HCT116 (cell line): ENCODE data around the gene BLCAP. TPM values are rescaled to one million over a fixed set of nuclear protein-coding genes. Genes with fewer than 3 reads are reported as not detected.
"Not testable (repeated sequence)": the region's sequence is repeated elsewhere in the genome, so short reads cannot be mapped to it uniquely, and the experiment has no call there.

Experiments used
- ATAC-seq: fragments of 200-7000 bp; cut with Tn5 transposase; 2 replicates; pipeline ENCODE4 v1.9.1; 2020; ENCODE audit warnings: mild to moderate bottlenecking, moderate library complexity
- Bru-seq: library from RNA; stranded (reverse); fragments of 400-500 nt; gene quantifications from one replicate; lab custom pipeline; 2021; lab: Mats Ljungman, UMichigan
- BruChase-seq, 2 experiments: library from RNA; stranded (reverse); fragments of 400-500 nt; gene quantifications; one replicate each; lab custom pipeline; 2021; lab: Mats Ljungman, UMichigan
- BruUV-seq: library from RNA; stranded (reverse); fragments of 400-500 nt; replicated peaks from 2 replicates; lab custom pipeline; 2021; lab: Mats Ljungman, UMichigan
- CTCF ChIA-PET: fragments of 300-600 bp; sonication (Branson Sonifier 250); formaldehyde crosslinking; loops from one replicate; lab custom pipeline; 2021; ENCODE audit warnings: antibody characterized with exemption; lab: Charles Lee
- POLR2A ChIA-PET: fragments of 300-600, 350-600 bp; sonication (Branson Sonifier 250); formaldehyde crosslinking; loops from one replicate; lab custom pipeline; 2021; ENCODE audit warnings: antibody characterized with exemption; lab: Charles Lee
- RAD21 ChIA-PET, 2 experiments: fragments of 300-600 bp; sonication (Branson Sonifier 250); formaldehyde crosslinking; loops; one replicate each; lab custom pipeline; 2023; ENCODE audit warnings: low total read pairs in 2 of 2; ENCODE audit not compliant: uncharacterized antibody in 2 of 2, unreplicated experiment in 2 of 2, low non-redundant PET in 1 of 2; lab: Charles Lee
- DNase-seq: peaks from one replicate; pipeline ENCODE4 v3.0.0-alpha.2; 2010; ENCODE audit warnings: low read depth, low spot score
- H2AFZ ChIP-seq: fragments of 200-600 bp; shearing (Covaris generic), sonication (generic); 2 replicates; pipeline ENCODE4 v1.6.1; 2017; ENCODE audit warnings: low read depth, mixed run types, mixed read lengths, antibody characterized with exemption, low read length; ENCODE audit not compliant: poor library complexity, severe bottlenecking
- H3K27ac ChIP-seq: 2 replicates; pipeline ENCODE4 v1.5.1; 2012; ENCODE audit warnings: low read depth, low read length
- H3K27me3 ChIP-seq: fragments of 200-600 bp; sonication (generic); 2 replicates; pipeline ENCODE4 v1.6.1; 2016; ENCODE audit warnings: mixed run types, low read length, mixed read lengths; ENCODE audit not compliant: insufficient read depth
- H3K36me3 ChIP-seq, 2 experiments: fragments of 200-500 bp in 1 of 2; fragments of 200-600 bp in 1 of 2; sonication (Bioruptor generic) in 1 of 2; sonication (generic) in 1 of 2; 2 replicates each; pipeline versions ENCODE4 v1.5.1 to v1.6.1; 2014 to 2016; ENCODE audit warnings: low read length in 2 of 2, inconsistent platforms in 1 of 2, mixed read lengths in 1 of 2, mixed run types in 1 of 2; ENCODE audit not compliant: insufficient read depth in 2 of 2, control insufficient read depth in 1 of 2
- H3K4me1 ChIP-seq, 2 experiments: fragments of 200-600 bp in 1 of 2; sonication (generic) in 1 of 2; 2 replicates each; pipeline versions ENCODE4 v1.5.1 to v1.6.1; 2012 to 2017; ENCODE audit warnings: low read length in 2 of 2, inconsistent platforms in 1 of 2, mild to moderate bottlenecking in 1 of 2, mixed read lengths in 1 of 2, mixed run types in 1 of 2, moderate library complexity in 1 of 2; ENCODE audit not compliant: insufficient read depth in 2 of 2, control insufficient read depth in 1 of 2
- H3K4me2 ChIP-seq: fragments of 200-600 bp; sonication (generic); 2 replicates; pipeline ENCODE4 v1.6.1; 2017; ENCODE audit warnings: mixed run types, low read length, mixed read lengths
- H3K4me3 ChIP-seq, 2 experiments: fragments of 200-600 bp in 1 of 2; sonication (generic) in 1 of 2; replicated peaks in 1 of 2; 2 replicates each; pipeline ENCODE4 v1.5.1; 2011 to 2016; ENCODE audit warnings: low read length in 2 of 2, control low read depth in 1 of 2, low read depth in 1 of 2, mild to moderate bottlenecking in 1 of 2, mixed read lengths in 1 of 2, mixed run types in 1 of 2
- H3K79me2 ChIP-seq: fragments of 200-600 bp; sonication (generic); 2 replicates; pipeline ENCODE4 v1.6.1; 2017; ENCODE audit warnings: mild to moderate bottlenecking, mixed run types, low read length, moderate library complexity, mixed read lengths; ENCODE audit not compliant: insufficient read depth
- H3K9ac ChIP-seq: fragments of 200-600 bp; sonication (generic); 2 replicates; pipeline ENCODE4 v1.6.1; 2016; ENCODE audit warnings: low read length, mixed read lengths
- H3K9me2 ChIP-seq: fragments of 200-600 bp; sonication (generic), shearing (Covaris generic); 2 replicates; pipeline ENCODE4 v1.6.1; 2017; ENCODE audit warnings: mixed run types, mild to moderate bottlenecking, moderate library complexity; ENCODE audit not compliant: insufficient read depth
- H3K9me3 ChIP-seq, 2 experiments: fragments of 200-500 bp in 1 of 2; fragments of 200-600 bp in 1 of 2; sonication (Bioruptor generic) in 1 of 2; sonication (generic) in 1 of 2; 2 replicates each; pipeline ENCODE4 v1.6.1; 2014 to 2017; ENCODE audit warnings: low read length in 2 of 2, mixed read lengths in 2 of 2, inconsistent platforms in 1 of 2, low read depth in 1 of 2, mild to moderate bottlenecking in 1 of 2, mixed run types in 1 of 2, moderate library complexity in 1 of 2; ENCODE audit not compliant: control insufficient read depth in 1 of 2, insufficient read depth in 1 of 2
- H4K20me1 ChIP-seq: fragments of 200-600 bp; sonication (generic), shearing (Covaris generic); 2 replicates; pipeline ENCODE4 v1.6.1; 2017; ENCODE audit warnings: mixed run types, mild to moderate bottlenecking, moderate library complexity; ENCODE audit not compliant: insufficient read depth
- CBX3 ChIP-seq: IDR thresholded peaks from 2 replicates; pipeline ENCODE4 v1.6.1; 2012; ENCODE audit warnings: low read depth
- CEBPB ChIP-seq: IDR thresholded peaks from 2 replicates; pipeline ENCODE4 v1.6.1; 2012; ENCODE audit warnings: low read depth
- FOSL1 ChIP-seq: IDR thresholded peaks from 2 replicates; pipeline ENCODE4 v1.6.1; 2012; ENCODE audit warnings: low read depth
- JUND ChIP-seq: IDR thresholded peaks from 2 replicates; pipeline ENCODE4 v1.6.1; 2012
- POLR2A ChIP-seq: IDR thresholded peaks from 2 replicates; pipeline ENCODE4 v1.7.0; 2011; ENCODE audit warnings: borderline replicate concordance; ENCODE audit not compliant: insufficient read depth, insufficient read length; ENCODE audit errors: extremely low read depth
- POLR2AphosphoS5 ChIP-seq: IDR thresholded peaks from 2 replicates; pipeline ENCODE4 v1.6.1; 2011; ENCODE audit warnings: mild to moderate bottlenecking, low read depth, low read length, moderate library complexity
- RAD21 ChIP-seq: IDR thresholded peaks from 2 replicates; pipeline ENCODE4 v1.6.1; 2012; ENCODE audit warnings: low read depth, mild to moderate bottlenecking
- SIN3A ChIP-seq: IDR thresholded peaks from 2 replicates; pipeline ENCODE4 v1.6.1; 2012; ENCODE audit warnings: low read depth
- SP1 ChIP-seq: IDR thresholded peaks from 2 replicates; pipeline ENCODE4 v1.6.1; 2012; ENCODE audit warnings: low read depth
- TCF7L2 ChIP-seq: IDR thresholded peaks from 2 replicates; pipeline ENCODE4 v1.7.0; 2011; ENCODE audit warnings: borderline replicate concordance, inconsistent platforms; ENCODE audit not compliant: insufficient read depth, insufficient read length; ENCODE audit errors: extremely low read depth
- YY1 ChIP-seq: IDR thresholded peaks from 2 replicates; pipeline ENCODE4 v1.6.1; 2011; ENCODE audit warnings: low read length, low read depth, moderate library complexity, mild to moderate bottlenecking; ENCODE audit not compliant: insufficient replicate concordance; ENCODE audit errors: extremely low read depth
- ZBTB33 ChIP-seq: IDR thresholded peaks from 2 replicates; pipeline ENCODE4 v1.6.1; 2011; ENCODE audit warnings: mild to moderate bottlenecking, low read length, moderate library complexity; ENCODE audit not compliant: insufficient replicate concordance; ENCODE audit errors: extremely low read depth
- ZFX ChIP-seq: fragments of 450-650 bp; IDR thresholded peaks from 2 replicates; pipeline ENCODE4 v1.6.1; 2017
- intact Hi-C: fragments of 100-400 bp; cut with micrococcal nuclease; formaldehyde crosslinking; loops from 2 replicates; pipeline ENCODE4 v1.10.0; 2022
- long read RNA-seq: library from polyadenylated mRNA; unstranded; transcript quantifications from one replicate; pipeline ENCODE4 v2.0.0, GENCODE V29; 2021; ENCODE audit not compliant: unreplicated experiment
- polyA plus RNA-seq: library from polyadenylated mRNA; unstranded; fragments of >200 nt; gene quantifications from 2 replicates; pipeline ENCODE4 v1.2.1, GENCODE V29; 2012; ENCODE audit warnings: missing spikeins
- total RNA-seq: library from RNA; stranded (reverse); gene quantifications from one replicate; pipeline ENCODE4 v1.2.1, GENCODE V29; 2021; ENCODE audit not compliant: unreplicated experiment
- TF ChIP-seq, protein P1 (sequence below): IDR thresholded peaks from 2 replicates; pipeline ENCODE4 v1.6.1; 2012

The BLCAP gene
- 27.5 TPM for total RNA-seq
- 22.4 and 24.1 TPM in 2 replicates for polyA plus RNA-seq
- Bru-seq, nascent RNA: percentile 86 among the genes with signal in this experiment
- BruChase-seq, experiment 1, labeled RNA remaining after a 6-hour chase: percentile 94 among the genes with signal in this experiment
- BruChase-seq, experiment 2, labeled RNA remaining after a 2-hour chase: percentile 95 among the genes with signal in this experiment
- long read RNA-seq, transcript BLCAP-215 (2 exons, 2,017 nt): major isoform, 44 of 61 reads
- long read RNA-seq, partial matches to known transcripts: 0 of 61 reads
- long read RNA-seq, other reads (novel, unspliced or antisense): 15 of 61 reads

DNA sequence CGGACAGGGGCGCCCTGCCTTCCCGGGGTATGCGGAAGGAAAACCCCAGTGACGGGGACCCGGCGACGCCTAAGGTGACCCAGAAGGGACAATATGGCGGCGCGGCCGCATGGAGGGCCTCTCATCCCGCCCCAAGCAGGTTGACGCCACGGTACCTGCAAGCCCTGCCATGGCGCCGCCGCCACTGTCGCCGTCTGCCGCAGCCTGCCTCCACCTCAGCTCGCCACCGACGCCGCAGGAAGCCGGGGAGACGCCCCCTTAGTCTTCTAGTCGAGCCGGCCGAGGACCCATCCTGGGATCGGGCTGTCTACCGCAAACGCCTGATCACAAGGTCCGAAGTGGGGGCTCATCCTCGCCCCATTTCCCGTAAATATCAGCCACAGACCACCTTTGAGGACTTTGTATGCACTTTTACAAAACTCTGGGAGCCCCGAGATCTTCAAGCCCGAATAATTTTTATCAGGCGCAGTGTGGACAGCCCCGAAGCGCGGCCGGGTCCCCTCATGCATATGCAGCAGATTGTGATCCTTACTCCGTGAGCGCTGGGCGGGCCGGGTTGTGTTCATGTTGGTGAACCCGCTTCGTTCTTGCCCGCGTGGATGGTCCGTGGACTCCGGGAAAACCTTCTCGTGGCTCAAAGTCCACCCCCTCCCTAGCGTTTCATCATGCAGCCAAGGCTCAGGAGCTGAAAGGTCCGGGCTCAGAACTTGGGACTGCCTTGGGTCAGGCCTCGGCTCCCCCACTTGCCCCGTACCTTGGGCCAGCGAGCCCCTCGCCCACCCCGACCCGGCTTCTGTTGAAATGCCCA, at the start of gene BLCAP:
TSS of gene BLCAP (minus strand) at position 239 of the 808 bp plus-strand sequence. CDS start 8,702 bp downstream, outside the sequence.
- H4K20me1 ChIP-seq: no peaks in the 10 kb centered on the region
- ATAC-seq (peak; percentile 87), DNase-seq (peak; percentile 73)
- POLR2A ChIA-PET: interaction anchor here (1.2 kb wide), 1 partner anchor 257 kb away, joined by 3 read pairs; no protein-coding TSS in a partner anchor
- H3K27ac ChIP-seq: peak within 1 kb of the TSS; percentile 94
- H3K4me1 ChIP-seq: peaks cover 28 to 47% of the 10 kb centered on the region in 2 experiments
- RAD21 ChIA-PET: no interaction called here
- H3K9me2 ChIP-seq: no peaks in the 10 kb centered on the region
- no peaks in the 10 kb centered on the region for H3K9me3 ChIP-seq
- no peak within 1 kb of the TSS for H2AFZ ChIP-seq
- peak; percentile 64 for TF ChIP-seq SP1
- TF ChIP-seq, protein P1, sequence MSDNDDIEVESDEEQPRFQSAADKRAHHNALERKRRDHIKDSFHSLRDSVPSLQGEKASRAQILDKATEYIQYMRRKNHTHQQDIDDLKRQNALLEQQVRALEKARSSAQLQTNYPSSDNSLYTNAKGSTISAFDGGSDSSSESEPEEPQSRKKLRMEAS: peak; percentile 66
- peak; percentile 86 for TF ChIP-seq POLR2AphosphoS5
- TF ChIP-seq CBX3: 0 out of 2 replicates have a peak, but pooled peaks have one; percentile 36
- TF ChIP-seq TCF7L2: peak; percentile 56
- no peak for TF ChIP-seq CEBPB
- TF ChIP-seq ZFX: peak; percentile 42
- TF ChIP-seq POLR2A: peak; percentile 69
- peak; percentile 62 for TF ChIP-seq SIN3A
- TF ChIP-seq FOSL1: no peak
- peak; percentile 71 for TF ChIP-seq YY1
- no peak for TF ChIP-seq JUND
- TF ChIP-seq ZBTB33: peak; percentile 40
- TF ChIP-seq RAD21: no peak
- H3K4me2 ChIP-seq: peak within 1 kb of the TSS; percentile 95
- H3K4me3 ChIP-seq: peak within 1 kb of the TSS; percentile 85 to 97
- H3K27me3 ChIP-seq: no peaks in the 10 kb centered on the region
- no TSS peak for BruUV-seq
- no peaks in the 10 kb centered on the region for H3K36me3 ChIP-seq
- H3K9ac ChIP-seq: peak within 1 kb of the TSS; percentile 86
- H3K79me2 ChIP-seq: peaks cover 49% of the 10 kb centered on the region
- CTCF ChIA-PET: interaction anchor here (0.6 kb wide), 1 partner anchor 27 kb away, joined by 3 read pairs; no protein-coding TSS in a partner anchor
- intact Hi-C loops: no loop called here

- POLR2A ChIA-PET, H2AFZ ChIP-seq, H3K9ac ChIP-seq, H3K36me3 ChIP-seq, ATAC-seq, CTCF ChIA-PET, H3K4me2 ChIP-seq, H3K4me3 ChIP-seq, DNase-seq, intact Hi-C loops, H3K9me3 ChIP-seq, H4K20me1 ChIP-seq, H3K79me2 ChIP-seq, H3K27ac ChIP-seq, H3K4me1 ChIP-seq, BruUV-seq, H3K9me2 ChIP-seq, RAD21 ChIA-PET: not testable (repeated sequence)
- peaks cover 23% of the 10 kb centered on the region; the same call in 1 of the 2 replicates for H3K27me3 ChIP-seq
Observed at GRCh38 chr20:37577436-37577835, 49.8 kb upstream of the BLCAP start.
